HEK293 (cell line): ENCODE data around the gene GLT1D1.

Source experiments
- CTCF ChIP-seq: fragments of 450-650 bp; formaldehyde crosslinking; IDR thresholded peaks from 2 replicates; pipeline ENCODE4 v1.5.1; 2016; ENCODE audit warnings: missing biosample characterization, missing genetic modification characterization
- MEIS1 ChIP-seq: sonication (generic); formaldehyde crosslinking; IDR thresholded peaks from 2 replicates; pipeline ENCODE4 v1.8.1; 2022; ENCODE audit warnings: missing genetic modification reagents, mild to moderate bottlenecking, borderline replicate concordance
- PBX3 ChIP-seq: sonication (generic); formaldehyde crosslinking; IDR thresholded peaks from 2 replicates; pipeline ENCODE4 v1.8.1; 2022; ENCODE audit warnings: mild to moderate bottlenecking, moderate library complexity, missing genetic modification reagents
- PRDM1 ChIP-seq: fragments of 450-650 bp; formaldehyde crosslinking; IDR thresholded peaks from 2 replicates; pipeline ENCODE4; 2016; ENCODE audit warnings: missing biosample characterization, missing genetic modification characterization
- RBAK ChIP-seq: fragments of 450-650 bp; formaldehyde crosslinking; IDR thresholded peaks from 2 replicates; pipeline ENCODE4 v1.5.1; 2016; ENCODE audit warnings: missing biosample characterization, missing genetic modification characterization
- YY1 ChIP-seq: fragments of 450-650 bp; formaldehyde crosslinking; IDR thresholded peaks from 2 replicates; pipeline ENCODE4 v1.5.1; 2018; ENCODE audit warnings: missing biosample characterization, missing genetic modification characterization
- ZBTB11 ChIP-seq: fragments of 450-650 bp; formaldehyde crosslinking; conservative IDR thresholded peaks from 2 replicates; pipeline ENCODE4 v1.5.1; 2016; ENCODE audit warnings: low read depth, missing biosample characterization, missing genetic modification characterization
- ZBTB8A ChIP-seq: fragments of 450-650 bp; formaldehyde crosslinking; IDR thresholded peaks from 2 replicates; pipeline ENCODE4 v1.5.1; 2016; ENCODE audit warnings: missing biosample characterization, missing genetic modification characterization
- ZNF24 ChIP-seq: fragments of 450-650 bp; formaldehyde crosslinking; IDR thresholded peaks from 2 replicates; pipeline ENCODE4 v1.5.1; 2016; ENCODE audit warnings: missing biosample characterization, missing genetic modification characterization
- ZNF37A ChIP-seq: fragments of 450-650 bp; IDR thresholded peaks from 2 replicates; pipeline ENCODE4 v1.5.1; 2018; ENCODE audit warnings: missing biosample characterization, missing genetic modification characterization
- ZNF623 ChIP-seq: fragments of 450-650 bp; formaldehyde crosslinking; IDR thresholded peaks from 2 replicates; pipeline ENCODE4 v1.5.1; 2016; ENCODE audit warnings: missing biosample characterization, missing genetic modification characterization

GRCh38 chr12:128961957-128962356, 108.7 kb downstream of the GLT1D1 start:
- TF ChIP-seq ZNF24 (tag by site-specific recombination) (no peak), YY1 (tag by site-specific recombination) (no peak), ZNF623 (tag by site-specific recombination) (no peak), CTCF (tag by site-specific recombination) (no peak), ZNF37A (tag by site-specific recombination) (no peak), PRDM1 (no peak), PBX3 (no peak), MEIS1 (CRISPR knock-in tag) (no peak), ZBTB8A (tag by site-specific recombination) (no peak), RBAK (tag by site-specific recombination) (no peak), ZBTB11 (tag by site-specific recombination) (no peak)
